GM19463 (cell line): ENCODE results near the gene KRTAP2-4.
"Not testable (repeated sequence)": the region's sequence is repeated elsewhere in the genome, so short reads cannot be mapped to it uniquely, and the experiment has no call there.

ENCODE experiments used
- ATAC-seq: cut with Tn5 transposase; IDR thresholded peaks from one replicate; pipeline ENCODE4 v1.9.1; 2021; ENCODE audit warnings: mild to moderate bottlenecking, moderate library complexity; ENCODE audit not compliant: unreplicated experiment

The KRTAP2-4 gene, protein sequence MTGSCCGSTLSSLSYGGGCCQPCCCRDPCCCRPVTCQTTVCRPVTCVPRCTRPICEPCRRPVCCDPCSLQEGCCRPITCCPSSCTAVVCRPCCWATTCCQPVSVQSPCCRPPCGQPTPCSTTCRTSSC

DNA sequence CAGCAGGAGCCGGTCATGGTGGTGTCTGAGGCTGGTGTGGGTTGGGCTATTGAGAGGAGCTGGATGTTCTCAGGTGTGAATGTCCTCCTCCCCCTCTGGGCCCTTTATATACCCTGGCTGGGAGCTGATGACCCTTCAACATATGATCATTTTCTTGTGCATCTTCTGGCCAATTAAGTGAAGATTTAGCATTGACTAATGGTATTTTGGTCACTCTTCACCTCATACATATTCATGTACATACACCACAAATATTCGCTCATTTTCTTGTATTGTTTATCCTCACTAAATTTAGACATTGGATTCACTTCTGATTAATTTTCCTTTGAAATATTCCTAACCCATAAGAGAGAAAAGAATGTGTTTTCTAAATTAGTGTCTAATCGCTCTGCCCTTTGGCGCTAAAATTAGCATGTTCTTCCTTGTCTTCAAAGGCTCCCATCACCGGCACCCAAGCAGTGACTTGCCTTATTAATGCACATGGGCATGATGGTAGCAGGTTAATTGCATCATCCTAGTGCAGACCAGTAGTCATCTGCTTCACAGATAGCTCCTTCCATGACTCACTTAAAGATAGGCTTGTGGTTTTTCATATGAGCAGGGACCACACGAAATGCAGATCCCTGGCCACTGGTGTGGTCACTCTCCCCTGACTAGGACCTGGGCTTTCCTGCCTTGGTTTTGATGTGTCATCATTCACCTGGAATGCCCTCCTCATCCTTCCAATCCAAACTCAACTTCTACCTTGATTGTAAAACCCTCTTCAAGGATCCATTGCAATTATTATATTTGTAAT lies at the start of gene KRTAP2-4:
Gene KRTAP2-4, minus strand, starts transcription at position 51 of the 796 bp plus-strand sequence. Its CDS starts 34 bp downstream, at position 17.
- ATAC-seq: no peak

DNA sequence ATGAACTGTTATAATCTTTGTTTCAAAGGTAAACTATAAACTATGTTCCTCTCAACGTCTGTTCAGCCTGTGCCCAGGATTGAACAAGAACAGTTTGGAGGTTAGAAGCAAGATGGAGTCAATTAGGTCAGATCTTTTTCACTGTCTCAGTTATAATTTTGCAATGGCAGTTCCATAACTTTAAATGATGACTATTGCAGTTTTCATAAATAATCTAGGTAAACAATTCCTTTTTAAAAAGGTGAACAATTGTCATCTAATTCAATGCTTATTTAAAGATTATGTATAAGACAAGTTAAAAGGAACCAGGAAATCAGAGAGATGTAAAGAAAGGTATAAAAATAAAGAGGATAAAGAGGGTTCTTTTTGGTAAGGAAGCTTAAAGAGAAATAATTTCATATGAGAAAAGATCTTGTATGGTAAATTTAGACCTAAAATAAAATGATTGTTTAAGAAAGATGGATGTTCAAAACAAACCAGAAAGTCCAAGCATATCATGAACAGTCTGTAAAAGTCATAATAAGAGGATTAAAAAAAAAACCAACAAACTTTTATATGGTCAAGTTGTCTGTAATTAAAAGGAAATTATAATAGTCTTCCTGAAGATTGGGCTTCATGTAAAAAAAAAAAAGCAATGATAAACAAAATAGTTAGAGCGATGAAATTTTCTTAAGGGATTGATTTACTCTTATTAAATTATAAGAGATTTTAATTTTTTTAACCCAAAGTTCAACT lies 45.6 kb upstream of the KRTAP2-4 start:
- no peak for ATAC-seq

DNA sequence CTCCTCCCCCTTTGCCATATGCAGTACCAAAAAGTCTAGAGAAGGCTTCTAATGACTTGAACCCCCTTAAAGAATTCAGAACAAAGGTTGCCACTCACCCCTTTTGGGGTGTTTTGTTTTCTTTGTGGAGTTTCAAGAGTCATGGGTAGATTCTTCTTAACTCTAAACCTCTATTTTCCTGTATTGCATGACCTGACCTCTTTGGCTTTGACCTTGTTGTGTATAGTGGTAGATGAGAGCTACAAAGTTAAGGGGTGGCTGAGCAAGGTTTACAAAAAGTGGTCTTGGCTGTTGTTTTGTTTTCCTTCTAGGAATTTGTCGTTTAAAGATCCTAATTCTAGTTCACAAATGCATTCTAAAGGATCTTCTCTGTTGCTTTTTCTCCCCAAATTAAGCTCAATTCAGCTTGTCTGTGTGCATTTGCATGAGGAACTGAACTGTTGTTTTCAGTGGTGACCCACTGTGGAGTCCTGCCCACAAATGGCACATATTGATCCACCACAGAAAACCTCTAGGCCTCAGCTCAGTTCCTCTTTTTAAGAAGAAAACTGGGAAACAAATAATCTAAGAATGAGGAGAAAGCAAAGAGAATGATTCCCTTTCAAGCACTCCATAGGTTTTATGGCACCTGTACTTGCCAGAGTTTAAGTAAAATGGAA lies 43.2 kb upstream of the KRTAP2-4 start:
- not testable (repeated sequence) for ATAC-seq

DNA sequence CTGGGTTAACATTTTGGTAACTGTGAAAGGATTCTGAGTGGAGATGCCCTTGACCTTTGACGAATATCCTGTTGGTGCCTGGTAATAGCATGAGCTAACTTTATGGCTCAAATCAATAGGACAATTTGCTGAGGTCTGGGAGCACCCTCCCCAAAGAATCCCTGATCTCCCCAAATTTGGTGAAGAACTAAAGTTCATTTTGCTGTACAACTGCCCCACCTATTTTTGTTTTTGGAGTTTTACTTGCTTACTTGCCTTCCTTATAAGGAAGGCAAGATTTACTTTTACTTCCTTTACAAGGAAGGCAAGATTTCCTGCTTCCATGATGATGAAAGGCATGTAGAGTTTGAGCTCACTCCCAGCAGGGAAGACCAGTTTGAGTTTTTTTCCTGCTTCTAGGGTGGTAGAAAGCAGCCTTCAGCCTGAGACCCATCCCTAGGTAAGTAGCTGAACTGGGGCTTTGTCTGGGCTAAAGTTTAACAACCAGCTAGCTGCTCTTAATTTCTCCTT lies 42.3 kb upstream of the KRTAP2-4 start:
- ATAC-seq: no peak

DNA sequence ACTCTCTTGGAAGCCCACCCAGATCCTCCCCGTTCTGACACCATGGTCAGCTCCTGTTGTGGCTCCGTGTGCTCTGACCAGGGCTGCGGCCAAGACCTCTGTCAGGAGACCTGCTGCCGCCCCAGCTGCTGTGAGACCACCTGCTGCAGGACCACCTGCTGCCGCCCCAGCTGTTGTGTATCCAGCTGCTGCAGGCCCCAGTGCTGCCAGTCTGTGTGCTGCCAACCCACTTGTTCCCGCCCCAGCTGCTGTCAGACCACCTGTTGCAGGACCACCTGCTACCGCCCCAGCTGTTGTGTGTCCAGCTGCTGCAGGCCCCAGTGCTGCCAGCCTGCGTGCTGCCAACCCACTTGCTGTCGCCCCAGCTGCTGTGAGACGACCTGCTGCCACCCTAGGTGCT lies 39.7 kb upstream of the KRTAP2-4 start, which contains the start of gene KRTAP4-9:
Gene KRTAP4-9, plus strand, starts transcription at position 43 of the 400 bp plus-strand sequence. Its CDS starts 0 bp downstream, at position 43.
- ATAC-seq: not testable (repeated sequence)

DNA sequence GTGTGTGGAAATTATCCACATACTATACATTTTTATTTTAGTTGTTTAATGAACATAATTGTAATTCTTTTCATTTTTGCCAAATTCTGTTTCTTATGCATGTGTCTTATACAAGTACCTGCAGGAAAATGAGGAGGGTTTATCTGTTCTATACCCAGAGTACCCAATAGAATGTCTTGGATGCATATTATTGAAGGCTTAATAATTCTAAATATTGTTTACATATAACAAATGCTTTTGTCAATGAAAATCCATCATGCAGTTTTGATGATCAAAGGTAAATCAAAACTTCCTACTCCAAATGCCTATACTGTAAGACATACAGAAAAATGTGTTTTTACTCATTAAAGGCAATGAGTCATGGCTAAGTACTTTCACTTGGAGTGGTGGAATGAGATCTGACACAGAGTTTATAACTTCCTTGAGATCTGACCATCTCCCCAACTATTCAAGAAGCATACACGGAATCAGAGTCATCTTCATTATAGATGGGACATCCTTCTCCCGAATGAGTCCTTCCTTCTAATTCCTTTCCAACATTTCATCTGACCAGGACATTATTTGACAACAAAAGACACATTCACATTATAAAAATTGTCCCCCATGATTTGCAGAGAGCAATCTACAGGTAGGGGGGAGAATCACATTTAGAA lies 38.8 kb upstream of the KRTAP2-4 start:
- not testable (repeated sequence) for ATAC-seq

DNA sequence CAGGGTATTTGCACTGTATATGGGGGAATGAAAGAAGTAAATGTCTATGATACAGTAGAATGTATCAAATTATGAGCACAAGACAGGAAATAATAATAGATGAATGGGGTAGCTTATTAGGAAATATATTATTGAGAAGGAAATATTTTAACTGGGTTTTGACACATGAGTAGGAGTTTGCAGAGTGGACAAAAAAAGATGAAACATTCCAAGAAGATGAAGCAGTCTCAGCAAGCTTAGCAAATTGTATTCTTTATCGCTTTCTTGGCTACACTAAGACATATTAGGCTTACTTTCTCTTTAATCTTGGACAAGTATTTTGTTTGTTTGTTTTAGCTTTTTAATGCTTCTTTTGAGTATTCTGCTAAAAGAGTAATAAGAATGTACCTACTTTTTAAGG lies 38.2 kb upstream of the KRTAP2-4 start:
- no peak for ATAC-seq

DNA sequence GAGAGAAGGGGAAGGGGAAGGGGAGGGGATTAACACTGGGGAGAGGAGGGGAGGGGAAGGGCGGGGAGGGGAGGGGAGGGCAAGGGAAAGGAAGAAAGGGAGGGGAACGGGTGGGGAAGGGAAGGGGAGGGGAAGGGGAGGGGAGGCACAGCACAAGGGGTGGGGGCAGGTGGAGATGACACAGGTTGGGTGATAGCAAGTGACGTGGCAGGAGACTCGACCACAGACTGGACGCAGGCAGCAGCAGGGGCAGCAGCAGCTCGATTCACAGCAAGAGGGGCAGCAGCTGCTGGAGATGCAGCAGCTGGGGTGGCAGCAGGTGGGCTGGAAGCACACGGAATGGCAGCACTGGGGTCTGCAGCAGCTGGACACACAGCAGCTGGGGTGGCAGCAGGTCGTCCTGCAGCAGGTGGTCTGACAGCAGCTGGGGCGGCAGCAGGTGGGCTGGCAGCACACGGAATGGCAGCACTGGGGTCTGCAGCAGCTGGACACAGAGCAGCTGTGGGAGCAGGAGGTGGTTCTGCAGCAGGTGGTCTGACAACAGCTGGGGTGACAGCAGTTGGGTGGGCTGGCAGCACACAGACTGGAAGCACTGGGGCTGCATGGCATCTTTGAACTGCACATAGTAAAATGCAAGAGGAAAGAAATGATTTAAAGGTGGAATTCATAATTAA lies 36.0 kb upstream of the KRTAP2-4 start, which contains the start of gene KRTAP4-16:
Gene KRTAP4-16, minus strand, starts transcription at position 624 of the 674 bp plus-strand sequence. Its CDS starts 0 bp downstream, at position 624.
- ATAC-seq: no peak

DNA sequence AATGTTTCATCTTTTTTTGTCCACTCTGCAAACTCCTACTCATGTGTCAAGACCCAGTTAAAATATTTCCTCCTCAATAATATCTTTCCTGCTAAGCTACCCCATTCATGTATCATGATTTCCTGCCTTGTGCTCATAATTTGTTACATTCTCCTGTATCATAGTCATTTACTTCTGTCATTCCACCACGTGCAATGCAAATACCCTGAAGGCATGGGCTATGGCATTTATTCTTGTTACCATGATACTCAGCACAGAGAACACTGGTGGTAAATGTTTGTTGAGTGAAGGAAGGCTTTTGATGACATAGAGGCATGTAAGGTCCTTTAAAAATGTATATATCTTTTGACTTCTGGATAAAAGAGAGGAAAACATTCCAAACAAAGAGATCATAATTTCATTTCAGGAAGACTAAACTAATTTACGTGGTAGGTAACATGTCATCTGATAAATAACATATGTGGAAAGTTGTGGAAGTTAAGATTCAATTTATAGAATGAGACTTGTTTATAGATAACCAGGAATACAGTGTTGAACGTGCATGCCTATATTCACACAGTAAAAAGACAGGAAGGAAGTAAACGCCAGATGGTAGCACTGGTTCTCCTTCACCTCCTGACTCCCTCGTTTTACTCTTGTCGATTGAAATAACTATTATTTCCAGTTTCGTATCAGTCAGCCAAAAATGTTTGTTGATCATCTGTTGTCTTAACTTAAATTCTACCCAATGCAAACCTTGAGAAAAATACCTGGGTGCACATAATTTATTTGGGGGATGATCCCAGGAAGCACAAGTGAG lies 34.2 kb upstream of the KRTAP2-4 start:
- not testable (repeated sequence) for ATAC-seq

DNA sequence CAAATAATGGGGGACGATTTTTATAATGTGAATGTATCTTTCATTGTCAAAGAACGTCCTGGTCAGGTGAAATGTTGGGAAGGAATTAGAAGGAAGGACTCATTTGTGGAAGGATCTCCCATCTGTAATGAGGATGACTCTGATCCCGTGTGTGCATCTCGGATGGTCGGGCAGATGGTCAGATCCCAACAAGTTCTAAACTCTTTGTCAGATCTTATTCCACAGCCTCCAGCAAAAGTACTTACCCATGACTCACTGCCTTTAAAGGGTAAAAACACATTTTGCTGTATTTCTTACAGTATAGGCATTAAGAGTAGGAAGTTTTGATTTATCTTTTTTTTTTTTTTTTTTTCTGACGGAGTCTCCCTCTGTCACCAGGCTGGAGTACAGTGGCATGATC lies 32.8 kb upstream of the KRTAP2-4 start:
- ATAC-seq: no peak

DNA sequence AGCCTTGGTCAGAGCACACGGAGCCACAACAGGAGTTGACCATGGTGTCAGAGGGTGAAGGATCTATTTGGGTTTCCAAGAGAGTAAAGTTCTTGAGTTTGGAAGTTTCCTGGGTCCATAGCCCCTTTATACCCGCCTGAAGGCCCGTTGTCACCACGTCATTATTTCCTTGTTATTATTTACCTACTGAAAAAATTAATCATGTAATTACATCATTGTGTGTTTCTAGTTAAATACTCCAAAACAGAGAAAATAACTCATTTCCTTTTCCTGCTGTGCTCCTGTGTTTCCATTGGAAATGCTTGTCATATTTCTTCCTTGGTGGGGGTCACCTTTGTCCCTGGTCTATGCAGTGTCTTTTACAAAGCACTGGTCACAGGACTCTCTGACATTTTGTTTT lies 32.4 kb upstream of the KRTAP2-4 start, which contains the start of gene KRTAP4-8:
Gene KRTAP4-8, minus strand, starts transcription at position 101 of the 400 bp plus-strand sequence. Its CDS starts 58 bp downstream, at position 43.
- ATAC-seq: no peak

DNA sequence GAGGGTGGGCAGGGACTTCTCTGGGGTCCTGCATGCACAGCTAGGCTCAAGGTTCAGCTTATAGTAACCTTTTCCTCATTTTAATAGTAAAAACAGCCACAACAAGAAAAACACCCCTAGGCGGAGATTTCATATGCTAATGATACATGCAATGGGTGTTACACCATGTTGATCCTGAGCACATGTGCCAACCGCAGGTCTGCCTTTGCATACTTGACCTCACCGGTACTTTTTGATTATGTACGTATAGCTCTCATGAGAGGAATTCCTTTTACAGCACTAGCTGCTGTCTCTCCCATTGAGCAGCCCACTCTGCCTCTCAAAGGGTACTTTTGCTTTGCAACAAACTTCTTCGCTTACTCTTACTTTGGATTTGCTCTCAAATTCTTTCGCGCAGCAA lies 30.4 kb upstream of the KRTAP2-4 start:
- ATAC-seq: no peak

DNA sequence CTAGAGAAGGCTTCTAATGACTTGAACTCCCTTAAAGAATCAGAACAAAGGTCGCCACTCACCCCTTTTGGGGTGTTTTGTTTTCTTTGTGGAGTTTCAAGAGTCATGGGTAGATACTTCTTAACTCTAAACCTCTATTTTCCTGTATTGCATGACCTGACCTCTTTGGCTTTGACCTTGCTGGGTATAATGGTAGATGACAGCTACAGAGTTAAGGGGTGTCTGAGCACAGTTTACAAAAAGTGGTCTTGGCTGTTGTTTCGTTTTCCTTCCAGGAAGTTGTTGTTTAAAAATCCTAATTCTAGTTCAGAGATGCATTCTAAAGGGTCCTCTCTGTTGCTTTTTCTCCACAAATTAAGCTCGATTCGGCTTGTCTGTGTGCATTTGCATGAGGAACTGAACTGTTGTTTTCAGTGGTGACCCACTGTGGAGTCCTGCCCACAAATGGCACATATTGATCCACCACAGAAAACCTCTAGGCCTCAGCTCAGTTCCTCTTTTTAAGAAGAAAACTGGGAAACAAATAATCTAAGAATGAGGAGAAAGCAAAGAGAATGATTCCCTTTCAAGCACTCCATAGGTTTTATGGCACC lies 23.2 kb upstream of the KRTAP2-4 start:
- not testable (repeated sequence) for ATAC-seq

DNA sequence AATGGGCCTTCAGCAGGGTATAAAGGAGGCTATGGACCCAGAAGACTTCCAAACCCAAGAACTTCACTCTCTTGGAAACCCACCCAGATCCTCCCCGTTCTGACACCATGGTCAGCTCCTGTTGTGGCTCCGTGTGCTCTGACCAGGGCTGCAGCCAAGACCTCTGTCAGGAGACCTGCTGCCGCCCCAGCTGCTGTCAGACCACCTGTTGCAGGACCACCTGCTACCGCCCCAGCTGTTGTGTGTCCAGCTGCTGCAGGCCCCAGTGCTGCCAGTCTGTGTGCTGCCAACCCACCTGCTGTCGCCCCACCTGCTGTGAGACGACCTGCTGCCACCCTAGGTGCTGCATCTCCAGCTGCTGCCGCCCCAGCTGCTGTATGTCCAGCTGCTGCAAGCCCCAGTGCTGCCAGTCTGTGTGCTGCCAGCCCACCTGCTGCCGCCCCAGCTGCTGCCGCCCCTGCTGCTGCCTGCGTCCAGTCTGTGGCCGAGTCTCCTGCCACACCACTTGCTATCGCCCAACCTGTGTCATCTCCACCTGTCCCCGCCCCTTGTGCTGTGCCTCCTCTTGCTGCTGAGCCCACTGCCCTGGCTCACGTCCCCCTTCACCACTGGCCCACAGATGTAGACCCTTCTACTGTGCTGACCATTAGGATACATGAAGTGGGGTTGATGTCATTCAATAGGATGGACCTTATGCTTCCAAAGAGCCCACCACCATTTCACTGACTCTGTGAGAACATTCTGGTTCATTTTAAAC lies 18.6 kb upstream of the KRTAP2-4 start, which contains the start of gene KRTAP4-7:
Gene KRTAP4-7, plus strand, starts transcription at position 51 of the 757 bp plus-strand sequence. Its CDS starts 57 bp downstream, at position 108.
- ATAC-seq: not testable (repeated sequence)

DNA sequence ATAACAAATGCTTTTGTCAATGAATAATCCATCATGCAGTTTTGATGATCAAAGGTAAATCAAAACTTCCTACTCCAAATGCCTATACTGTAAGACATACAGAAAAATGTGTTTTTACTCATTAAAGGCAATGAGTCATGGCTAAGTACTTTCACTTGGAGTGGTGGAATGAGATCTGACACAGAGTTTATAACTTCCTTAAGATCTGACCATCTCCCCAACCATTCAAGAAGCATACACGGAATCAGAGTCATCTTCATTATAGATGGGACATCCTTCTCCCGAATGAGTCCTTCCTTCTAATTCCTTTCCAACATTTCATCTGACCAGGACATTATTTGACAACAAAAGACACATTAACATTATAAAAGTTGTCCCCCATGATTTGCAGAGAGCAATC lies 17.7 kb upstream of the KRTAP2-4 start:
- not testable (repeated sequence) for ATAC-seq

DNA sequence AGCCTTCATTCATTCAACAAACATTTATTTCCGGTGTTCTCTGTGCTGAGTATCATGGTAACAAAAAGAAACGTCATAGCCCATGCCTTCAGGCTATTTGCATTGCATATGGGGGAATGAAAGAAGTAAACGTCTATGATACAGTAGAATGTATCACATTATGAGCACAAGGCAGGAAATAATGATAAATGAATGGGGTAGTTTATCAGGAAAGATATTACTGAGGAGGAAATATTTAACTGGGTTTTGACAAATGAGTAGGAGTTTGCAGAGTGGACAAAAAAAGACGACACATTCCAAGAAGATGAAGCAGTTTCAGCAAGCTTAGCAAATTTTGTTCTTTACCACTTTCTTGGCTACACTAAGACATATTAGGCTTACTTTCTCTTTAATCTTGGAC lies 16.9 kb upstream of the KRTAP2-4 start:
- ATAC-seq: no peak

DNA sequence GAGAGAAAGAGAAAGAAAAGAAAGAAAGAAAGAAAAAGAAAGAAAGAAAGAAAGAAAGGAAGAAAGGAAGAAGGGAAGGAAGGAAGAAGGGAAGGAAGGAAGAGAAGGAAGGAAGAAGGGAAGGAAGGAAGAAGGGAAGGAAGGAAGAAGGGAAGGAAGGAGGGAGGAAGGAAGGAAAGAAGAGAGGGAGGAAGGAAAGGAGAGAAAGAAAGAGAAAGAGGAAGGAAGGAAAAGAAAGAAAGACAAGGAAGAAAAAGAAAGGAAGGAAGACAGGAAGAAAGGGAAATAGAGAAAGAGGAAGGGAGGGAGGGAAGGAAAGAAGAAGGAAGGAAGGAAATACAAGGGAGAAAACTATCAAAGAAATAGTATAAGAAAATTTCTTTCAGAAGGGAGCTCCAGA lies 11.1 kb upstream of the KRTAP2-4 start:
- ATAC-seq: no peak
